H1 (cell line): Measurements from ENCODE around the gene FCN3. TPM values are rescaled to one million over a fixed set of nuclear protein-coding genes. Genes with fewer than 3 reads are reported as not detected.

Experiments
- ASH2L ChIP-seq: fragments of 200-600, 300-600 bp; sonication (generic); IDR thresholded peaks from one replicate; pipeline ENCODE4 v1.7.1; 2017; ENCODE audit warnings: low read length
- CTCF ChIP-seq, 3 experiments: IDR thresholded peaks; 1 replicate in 2 of 3; 2 replicates in 1 of 3; pipeline versions ENCODE4 v1.5.1 to v1.6.1; 2011; ENCODE audit warnings: low read length in 3 of 3, mild to moderate bottlenecking in 3 of 3, inconsistent platforms in 2 of 3, low read depth in 1 of 3, moderate library complexity in 1 of 3; ENCODE audit not compliant: insufficient read depth in 1 of 3; ENCODE audit errors: control extremely low read depth in 1 of 3
- KDM1A ChIP-seq: fragments of 200-600, 300-600 bp; sonication (generic); IDR thresholded peaks from 2 replicates; pipeline ENCODE4 v1.7.1; 2016; ENCODE audit warnings: mild to moderate bottlenecking, low read length, borderline replicate concordance
- POU5F1 ChIP-seq: IDR thresholded peaks from 2 replicates; pipeline ENCODE4 v1.6.1; 2011; ENCODE audit warnings: low read depth, mild to moderate bottlenecking, low read length, moderate library complexity
- polyA plus RNA-seq, 7 experiments: library from polyadenylated mRNA; depleted of rRNA in 3 of 7; stranded (reverse) in 5 of 7; unstranded in 2 of 7; fragments of >200 nt in 5 of 7; fragments of 200-250 nt in 2 of 7; gene quantifications; 1 replicate in 5 of 7; 2 replicates in 1 of 7; 4 replicates in 1 of 7; pipeline versions ENCODE4 v1.2.1 to v1.2.3, GENCODE V29; 2011 to 2013; ENCODE audit warnings: missing spikeins in 2 of 7, mixed read lengths in 2 of 7
- total RNA-seq: library from RNA; stranded (reverse); fragmentation: NEBNext Ultra II Directional; extraction: Animal tissue kit (Norgen Biotek cat#: 25700); gene quantifications from 2 replicates; pipeline ENCODE4 v1.2.1, GENCODE V29; 2021

Gene FCN3
- total and polyA plus RNA-seq, 2 of the 8 experiments (the other 6 are each of a cell fraction or from before 2014, with no cell fraction given), result 0.30 to 0.57 TPM

GRCh38 chr1:27409669-27410068 lies 35.0 kb upstream of the FCN3 start (continued):
- TF ChIP-seq CTCF (IDR thresholded peaks at IDR 0.05; ENCODE audit: control extremely low read depth in 1 of 3, insufficient read depth in 1 of 3, low read depth in 1 of 3, low read length in 3 of 3) (no peak), KDM1A (no peak), POU5F1 (no peak), ASH2L (no peak)
